ENCODE measurements around the gene NOTO. TPM values are rescaled to one million over a fixed set of nuclear protein-coding genes. Genes with fewer than 3 reads are reported as not detected.

The NOTO gene
- polyA plus RNA-seq, 1 donor (not counting 4 experiments of a cell fraction or from before 2014, with no cell fraction given) = not detected

DNA sequence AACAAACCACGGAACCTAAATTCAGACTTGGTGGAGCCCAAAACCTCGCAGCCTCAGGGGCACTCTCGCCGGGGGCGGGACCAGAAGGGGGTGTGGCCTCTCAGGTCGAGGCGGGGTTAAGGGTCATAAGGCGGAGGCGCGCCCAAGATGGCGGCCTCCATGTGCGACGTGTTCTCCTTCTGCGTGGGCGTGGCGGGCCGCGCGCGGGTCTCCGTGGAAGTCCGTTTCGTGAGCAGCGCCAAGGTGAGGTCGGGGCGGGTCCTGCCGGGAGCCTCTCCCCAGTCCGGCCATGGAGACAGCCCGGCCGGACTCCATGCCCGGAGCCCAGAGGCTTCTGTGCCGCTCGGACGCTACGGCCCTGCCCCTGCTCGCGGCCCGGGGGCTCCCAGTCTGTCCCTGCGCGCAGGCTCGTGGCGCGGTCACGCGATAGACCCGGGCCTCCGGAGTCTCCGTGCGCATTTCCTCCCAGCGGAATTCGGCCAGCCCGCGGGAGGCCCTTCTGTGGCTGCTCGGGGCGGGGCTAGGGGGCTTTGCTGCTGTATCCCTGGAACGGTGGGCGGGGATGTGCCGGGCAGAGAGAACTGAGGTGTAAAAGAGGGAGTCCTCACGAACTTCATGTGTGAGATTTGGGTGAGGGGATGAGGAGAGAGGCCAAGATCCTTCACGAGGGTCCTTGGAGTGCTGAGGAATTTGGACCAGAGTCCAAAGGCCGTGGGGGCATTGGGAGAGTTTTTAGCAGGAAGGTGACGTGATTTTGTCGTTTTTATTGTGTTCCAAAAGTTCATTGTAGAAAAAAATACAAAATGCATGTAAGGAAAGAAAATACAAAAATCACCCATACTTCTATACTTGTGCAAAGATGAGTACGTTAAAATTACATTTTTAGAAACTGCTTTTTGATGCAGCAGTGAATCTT lies 12.0 kb downstream of the NOTO start, which contains the start of gene SMYD5:
SMYD5 (plus strand) TSS at position 126 of the 916 bp plus-strand sequence; CDS start at position 148, 22 bp downstream.
- no peak for DNase-seq (ENCODE audit: low read depth, low spot score)

DNA sequence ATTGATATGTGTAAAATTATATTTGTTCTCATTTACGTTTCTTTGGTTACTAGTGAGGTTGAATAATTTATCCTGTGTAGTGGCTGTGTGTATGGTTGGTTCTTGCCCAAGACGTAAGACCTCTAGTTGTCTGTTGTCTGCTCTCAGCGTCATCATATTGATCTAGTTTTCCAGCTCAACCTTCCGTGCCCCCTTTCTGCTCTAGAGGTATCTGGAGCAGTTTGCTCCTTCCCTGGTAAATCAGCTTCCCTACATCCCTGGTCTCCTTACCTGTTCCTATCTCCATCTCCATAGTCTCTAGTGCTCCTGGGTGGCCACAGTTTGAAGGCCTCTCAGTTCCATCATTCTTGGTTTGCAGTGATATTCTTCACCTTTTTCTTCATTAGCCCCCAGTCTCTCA lies 12.9 kb downstream of the NOTO start:
- H3K36me3 ChIP-seq (ENCODE audit: control insufficient read depth in 2 of 2, extremely low read depth in 1 of 2, insufficient read depth in 2 of 2, low read length in 2 of 2) = peaks cover 3 to 10% of the 10 kb centered on the region in 2 experiments
- FAIRE-seq (no peak), DNase-seq (ENCODE audit: low read depth, low spot score) (no peak)
- H3K4me3 ChIP-seq (ENCODE audit: control insufficient read depth in 2 of 3, extremely low read depth in 1 of 3, insufficient read depth in 2 of 3, low read depth in 1 of 3, low read length in 3 of 3) = peak overlapping the region in 2 of 3 experiments; percentile 86 to 88
- H3K27me3 ChIP-seq (ENCODE audit: control insufficient read depth, extremely low read depth, insufficient read depth, low read length) = no peaks in the 10 kb centered on the region
- TF ChIP-seq, protein P1, sequence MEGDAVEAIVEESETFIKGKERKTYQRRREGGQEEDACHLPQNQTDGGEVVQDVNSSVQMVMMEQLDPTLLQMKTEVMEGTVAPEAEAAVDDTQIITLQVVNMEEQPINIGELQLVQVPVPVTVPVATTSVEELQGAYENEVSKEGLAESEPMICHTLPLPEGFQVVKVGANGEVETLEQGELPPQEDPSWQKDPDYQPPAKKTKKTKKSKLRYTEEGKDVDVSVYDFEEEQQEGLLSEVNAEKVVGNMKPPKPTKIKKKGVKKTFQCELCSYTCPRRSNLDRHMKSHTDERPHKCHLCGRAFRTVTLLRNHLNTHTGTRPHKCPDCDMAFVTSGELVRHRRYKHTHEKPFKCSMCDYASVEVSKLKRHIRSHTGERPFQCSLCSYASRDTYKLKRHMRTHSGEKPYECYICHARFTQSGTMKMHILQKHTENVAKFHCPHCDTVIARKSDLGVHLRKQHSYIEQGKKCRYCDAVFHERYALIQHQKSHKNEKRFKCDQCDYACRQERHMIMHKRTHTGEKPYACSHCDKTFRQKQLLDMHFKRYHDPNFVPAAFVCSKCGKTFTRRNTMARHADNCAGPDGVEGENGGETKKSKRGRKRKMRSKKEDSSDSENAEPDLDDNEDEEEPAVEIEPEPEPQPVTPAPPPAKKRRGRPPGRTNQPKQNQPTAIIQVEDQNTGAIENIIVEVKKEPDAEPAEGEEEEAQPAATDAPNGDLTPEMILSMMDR (optimal IDR thresholded peaks at IDR 0.05 in 1 of 3, IDR thresholded peaks at IDR 0.05 in 1 of 3, conservative IDR thresholded peaks at IDR 0.05 in 1 of 3; ENCODE audit: extremely low read depth in 1 of 3, insufficient read depth in 2 of 3, low read length in 3 of 3) = no peak
- no peak for TF ChIP-seq EZH2 (IDR thresholded peaks at IDR 0.05; ENCODE audit: low read length)
- H3K4me2 ChIP-seq (ENCODE audit: control insufficient read depth, extremely low read depth, insufficient read depth, low read depth, low read length) = peak overlapping the region; percentile 93
- no peaks in the 10 kb centered on the region for H3K9me3 ChIP-seq (ENCODE audit: control insufficient read depth, low read depth, low read length)
- peaks cover 2% of the 10 kb centered on the region for H3K9me1 ChIP-seq (ENCODE audit: control insufficient read depth, extremely low read depth, insufficient read depth, low read length)
- H2AFZ ChIP-seq (ENCODE audit: control insufficient read depth, low read length) = no peak overlapping the region
- dilution Hi-C loops (cut with MboI; ENCODE audit: extremely low pct_ligation_motif_present, low sequenced_read_pairs) = no loop called here
- no peak overlapping the region for H3K9ac ChIP-seq (ENCODE audit: control insufficient read depth, extremely low read depth, insufficient read depth, low read length)
- H3K79me2 ChIP-seq (ENCODE audit: control insufficient read depth, insufficient read depth, low read length) = peaks cover 39% of the 10 kb centered on the region
- H4K20me1 ChIP-seq (ENCODE audit: control insufficient read depth, extremely low read depth, insufficient read depth, low read length) = no peaks in the 10 kb centered on the region
- peaks cover 18% of the 10 kb centered on the region for H3K4me1 ChIP-seq (ENCODE audit: control insufficient read depth, extremely low read depth, insufficient read depth, low read length)
- H3K27ac ChIP-seq (ENCODE audit: control insufficient read depth, insufficient read depth, low read length) = no peak overlapping the region

More for the DNA sequence above, 12.0 kb downstream of the NOTO start, which contains the start of gene SMYD5:
- no peak for FAIRE-seq
- peak within 1 kb of the TSS; percentile 86 to 88 (median 88) for H3K4me3 ChIP-seq (ENCODE audit: control insufficient read depth in 2 of 3, extremely low read depth in 1 of 3, insufficient read depth in 2 of 3, low read depth in 1 of 3, low read length in 3 of 3)
- H3K27ac ChIP-seq (ENCODE audit: control insufficient read depth, insufficient read depth, low read length) = peak within 1 kb of the TSS; percentile 70
- H3K9ac ChIP-seq (ENCODE audit: control insufficient read depth, extremely low read depth, insufficient read depth, low read length) = peak within 1 kb of the TSS; percentile 90
- peaks cover 39% of the 10 kb centered on the region for H3K79me2 ChIP-seq (ENCODE audit: control insufficient read depth, insufficient read depth, low read length)
- TF ChIP-seq, protein P1 (optimal IDR thresholded peaks at IDR 0.05 in 1 of 3, IDR thresholded peaks at IDR 0.05 in 1 of 3, conservative IDR thresholded peaks at IDR 0.05 in 1 of 3; ENCODE audit: extremely low read depth in 1 of 3, insufficient read depth in 2 of 3, low read length in 3 of 3) = no peak
- no peak for TF ChIP-seq EZH2 (IDR thresholded peaks at IDR 0.05; ENCODE audit: low read length)
- H3K36me3 ChIP-seq (ENCODE audit: control insufficient read depth in 2 of 2, extremely low read depth in 1 of 2, insufficient read depth in 2 of 2, low read length in 2 of 2) = peaks cover 0 to 5% of the 10 kb centered on the region in 2 experiments
- H3K9me1 ChIP-seq (ENCODE audit: control insufficient read depth, extremely low read depth, insufficient read depth, low read length) = peaks cover 2% of the 10 kb centered on the region
- dilution Hi-C loops (cut with MboI; ENCODE audit: extremely low pct_ligation_motif_present, low sequenced_read_pairs) = no loop called here
- peaks cover 18% of the 10 kb centered on the region for H3K4me1 ChIP-seq (ENCODE audit: control insufficient read depth, extremely low read depth, insufficient read depth, low read length)
- no peaks in the 10 kb centered on the region for H3K27me3 ChIP-seq (ENCODE audit: control insufficient read depth, extremely low read depth, insufficient read depth, low read length)
- H2AFZ ChIP-seq (ENCODE audit: control insufficient read depth, low read length) = peak within 1 kb of the TSS; percentile 78
- no peaks in the 10 kb centered on the region for H3K9me3 ChIP-seq (ENCODE audit: control insufficient read depth, low read depth, low read length)
- no peaks in the 10 kb centered on the region for H4K20me1 ChIP-seq (ENCODE audit: control insufficient read depth, extremely low read depth, insufficient read depth, low read length)
- H3K4me2 ChIP-seq (ENCODE audit: control insufficient read depth, extremely low read depth, insufficient read depth, low read depth, low read length) = peak within 1 kb of the TSS; percentile 93
